Adipose tissue (tissue), 3 donors: ENCODE results near the gene CEP76. TPM values are rescaled to one million over a fixed set of nuclear protein-coding genes. Genes with fewer than 3 reads are reported as not detected.

Experiments used
- polyA plus RNA-seq, 3 donors: library from polyadenylated mRNA; stranded (reverse); fragments of 200-250 nt; gene quantifications; one replicate each; pipeline ENCODE4 v1.2.3, GENCODE V29; 2013
- donor health status: healthy with polysubstance abuse.
- donor health status: Bipolar disorder and iron deficiency.
- donor health status: healthy.

Gene CEP76
- polyA plus RNA-seq, 3 donors = 2.3 to 3.2 (median 2.9) TPM

Other genes starting within 250 kb of the CEP76 start
- 1 to 10 TPM; 3.6 to 9.1 (median 8.6) TPM for gene SPIRE1, start 44.6 kb downstream of the CEP76 start, polyA plus RNA-seq
- gene PSMG2, start 319 bp upstream of the CEP76 start, polyA plus RNA-seq = 100 to 1,000 TPM in 1 of 3 donors, 10 to 100 TPM in 2; 61.3 to 116 (median 73.4) TPM
- gene PTPN2, start 181.5 kb upstream of the CEP76 start, polyA plus RNA-seq = 10 to 100 TPM; 27.6 to 32.4 (median 28.3) TPM
- gene SEH1L, start 245.3 kb upstream of the CEP76 start, polyA plus RNA-seq = 10 to 100 TPM; 10.5 to 25.8 (median 18.7) TPM